Right lobe of liver (tissue), 4 donors: ENCODE results near the gene NR2F1-AS1.

Source experiments
- POLR2A ChIP-seq: fragments of 450-650 bp; IDR thresholded peaks from one replicate; pipeline ENCODE4 v1.6.1; 2017; ENCODE audit warnings: antibody characterized with exemption, mild to moderate bottlenecking
- TF ChIP-seq, protein P1 (sequence below), 4 donors: fragments of 200-600 bp in 3 of 4; fragments of 450-650 bp in 1 of 4; IDR thresholded peaks; one replicate each; pipeline versions ENCODE4 v1.5.1 to v1.8.0; 2016 to 2022; ENCODE audit warnings: antibody characterized with exemption in 4 of 4, mild to moderate bottlenecking in 2 of 4
- donor health status: DM: no; HTN: no; CAD: no.
- donor health status: DM: no; HTN: no; CAD: no.
- donor health status: DM: no; HTN: yes; CAD: no.

DNA sequence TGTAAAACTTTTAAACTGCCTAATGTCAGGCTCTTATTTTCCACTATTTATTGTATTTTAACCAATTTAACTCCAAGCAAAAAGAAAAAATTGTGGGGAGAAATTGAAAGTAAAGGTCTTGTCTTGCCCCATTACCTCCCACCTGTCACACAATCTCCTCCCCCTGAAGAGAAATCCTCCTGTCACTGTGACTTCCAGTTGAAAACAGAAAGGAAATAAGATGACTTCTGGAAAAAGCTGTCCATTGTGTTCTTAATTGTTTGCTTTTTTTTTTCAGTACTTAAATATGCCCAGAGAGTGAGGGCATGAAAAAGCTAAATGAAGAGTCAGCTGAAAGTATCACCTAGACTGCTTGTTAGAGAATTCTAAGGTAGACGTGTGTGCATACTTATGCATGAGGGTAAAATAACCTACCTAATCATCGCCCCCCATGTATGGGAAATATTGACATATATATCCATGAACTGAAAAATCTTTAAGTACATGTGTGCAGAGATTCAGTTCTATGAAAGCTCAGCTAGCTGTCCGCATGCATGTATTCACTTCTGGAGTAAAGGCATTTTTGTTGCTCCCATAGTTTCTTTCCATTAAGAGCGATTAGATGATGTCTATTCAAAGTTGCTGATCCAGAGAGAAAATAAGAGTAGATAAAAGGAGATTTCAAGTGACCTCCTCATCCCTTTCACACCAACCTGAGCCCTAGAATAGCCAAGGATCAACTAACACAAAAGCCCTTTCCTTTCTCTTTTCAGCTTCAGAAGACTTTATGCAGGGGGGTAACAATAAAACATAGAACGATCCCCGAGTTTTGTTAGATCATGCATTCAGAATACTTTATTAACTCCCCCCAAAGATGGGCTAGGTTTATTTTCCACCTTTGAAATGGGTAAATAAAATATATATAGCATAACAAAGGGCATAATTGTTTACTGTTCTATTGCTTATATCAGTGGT, 5.3 kb downstream of the NR2F1-AS1 start:
- TF ChIP-seq, protein P1, sequence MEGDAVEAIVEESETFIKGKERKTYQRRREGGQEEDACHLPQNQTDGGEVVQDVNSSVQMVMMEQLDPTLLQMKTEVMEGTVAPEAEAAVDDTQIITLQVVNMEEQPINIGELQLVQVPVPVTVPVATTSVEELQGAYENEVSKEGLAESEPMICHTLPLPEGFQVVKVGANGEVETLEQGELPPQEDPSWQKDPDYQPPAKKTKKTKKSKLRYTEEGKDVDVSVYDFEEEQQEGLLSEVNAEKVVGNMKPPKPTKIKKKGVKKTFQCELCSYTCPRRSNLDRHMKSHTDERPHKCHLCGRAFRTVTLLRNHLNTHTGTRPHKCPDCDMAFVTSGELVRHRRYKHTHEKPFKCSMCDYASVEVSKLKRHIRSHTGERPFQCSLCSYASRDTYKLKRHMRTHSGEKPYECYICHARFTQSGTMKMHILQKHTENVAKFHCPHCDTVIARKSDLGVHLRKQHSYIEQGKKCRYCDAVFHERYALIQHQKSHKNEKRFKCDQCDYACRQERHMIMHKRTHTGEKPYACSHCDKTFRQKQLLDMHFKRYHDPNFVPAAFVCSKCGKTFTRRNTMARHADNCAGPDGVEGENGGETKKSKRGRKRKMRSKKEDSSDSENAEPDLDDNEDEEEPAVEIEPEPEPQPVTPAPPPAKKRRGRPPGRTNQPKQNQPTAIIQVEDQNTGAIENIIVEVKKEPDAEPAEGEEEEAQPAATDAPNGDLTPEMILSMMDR (IDR thresholded peaks at IDR 0.05), result no peak
- no peak for TF ChIP-seq POLR2A
